A673 (cell line): ENCODE measurements around the gene RCHY1. TPM values are rescaled to one million over a fixed set of nuclear protein-coding genes. Genes with fewer than 3 reads are reported as not detected.

Experiments
- BruUV-seq: library from RNA; stranded (reverse); fragments of 400-500 nt; replicated peaks from 2 replicates; lab custom pipeline; 2021; lab: Mats Ljungman, UMichigan
- CTCF ChIA-PET: fragments of 300-600 bp; sonication (Branson Sonifier 250); formaldehyde crosslinking; loops from one replicate; lab custom pipeline; 2022; ENCODE audit warnings: antibody characterized with exemption; lab: Charles Lee
- POLR2A ChIA-PET: fragments of 300-600 bp; sonication (Branson Sonifier 250); formaldehyde crosslinking; loops from one replicate; lab custom pipeline; 2022; ENCODE audit warnings: antibody characterized with exemption; ENCODE audit not compliant: low non-redundant PET; lab: Charles Lee
- DNase-seq: peaks from one replicate; pipeline ENCODE4 v3.0.0-alpha.2; 2015; ENCODE audit warnings: low spot score
- H3K27ac ChIP-seq: fragments of 200-600 bp; sonication (generic); 2 replicates; pipeline ENCODE4 v1.5.1; 2016; ENCODE audit warnings: mixed run types, low read depth, mild to moderate bottlenecking, mixed read lengths, antibody characterized with exemption, low read length; ENCODE audit not compliant: poor library complexity, severe bottlenecking
- H3K27me3 ChIP-seq: fragments of 200-600 bp; sonication (generic); replicated peaks from 2 replicates; pipeline ENCODE4 v1.6.1; 2017; ENCODE audit warnings: mixed run types, low read depth, mild to moderate bottlenecking, mixed read lengths, antibody characterized with exemption, low read length; ENCODE audit not compliant: insufficient read depth, poor library complexity
- H3K36me3 ChIP-seq: fragments of 200-600 bp; sonication (generic); 2 replicates; pipeline ENCODE4 v1.6.1; 2016; ENCODE audit warnings: mixed run types, mild to moderate bottlenecking, mixed read lengths, antibody characterized with exemption, low read length; ENCODE audit not compliant: insufficient read depth, poor library complexity, severe bottlenecking
- H3K4me1 ChIP-seq: fragments of 200-600 bp; sonication (generic); 2 replicates; pipeline ENCODE4 v1.6.1; 2017; ENCODE audit warnings: mixed run types, mild to moderate bottlenecking, mixed read lengths, antibody characterized with exemption, low read length; ENCODE audit not compliant: insufficient read depth, poor library complexity, severe bottlenecking
- H3K4me3 ChIP-seq: fragments of 200-600 bp; sonication (generic); 2 replicates; pipeline ENCODE4 v1.5.1; 2016; ENCODE audit warnings: low read depth, mixed run types, mild to moderate bottlenecking, mixed read lengths, low read length; ENCODE audit not compliant: poor library complexity, severe bottlenecking
- H3K9me3 ChIP-seq: fragments of 200-600 bp; sonication (generic); 2 replicates; pipeline ENCODE4 v1.6.1; 2016; ENCODE audit warnings: mixed run types, low read depth, mild to moderate bottlenecking, mixed read lengths, antibody characterized with exemption, low read length; ENCODE audit not compliant: poor library complexity, severe bottlenecking
- CTCF ChIP-seq: fragments of 300-800, 200-600 bp; sonication (generic); conservative IDR thresholded peaks from 2 replicates; pipeline ENCODE4 v1.5.1; 2017; ENCODE audit warnings: low read depth, mild to moderate bottlenecking, antibody characterized with exemption, low read length, moderate library complexity, mixed read lengths
- EZH2 ChIP-seq: fragments of 200-600 bp; sonication (generic); IDR thresholded peaks from 2 replicates; pipeline ENCODE4 v1.6.1; 2017; ENCODE audit warnings: borderline replicate concordance, low read depth, mild to moderate bottlenecking, mixed read lengths, antibody characterized with exemption, low read length; ENCODE audit not compliant: poor library complexity, severe bottlenecking
- intact Hi-C: fragments of 100-400 bp; cut with micrococcal nuclease; formaldehyde crosslinking; loops from one replicate; pipeline ENCODE4 v1.10.0; 2022; ENCODE audit not compliant: unreplicated experiment
- total RNA-seq: library from RNA; stranded (reverse); gene quantifications from 2 replicates; pipeline ENCODE4 v1.2.3, GENCODE V29; 2021

RCHY1 gene
- total RNA-seq, 1 experiment from 2014 or later, result 36.0 TPM

- no TSS peak for BruUV-seq
- intact Hi-C loops, result no loop called here
- Histone ChIP-seq H3K9me3 (peaks cover 6% of the 10 kb centered on the region), H3K27ac (no peak overlapping the region), H3K27me3 (no peaks in the 10 kb centered on the region), H3K4me3 (no peak overlapping the region), H3K4me1 (no peaks in the 10 kb centered on the region), H3K36me3 (peaks cover 11% of the 10 kb centered on the region)
- TF ChIP-seq CTCF (no peak), EZH2 (no peak)
- POLR2A ChIA-PET, result no interaction called here
- CTCF ChIA-PET, result no interaction called here
- no peak for DNase-seq
Measured at GRCh38 chr4:75498041-75498440, 16.2 kb downstream of the RCHY1 start.

DNA sequence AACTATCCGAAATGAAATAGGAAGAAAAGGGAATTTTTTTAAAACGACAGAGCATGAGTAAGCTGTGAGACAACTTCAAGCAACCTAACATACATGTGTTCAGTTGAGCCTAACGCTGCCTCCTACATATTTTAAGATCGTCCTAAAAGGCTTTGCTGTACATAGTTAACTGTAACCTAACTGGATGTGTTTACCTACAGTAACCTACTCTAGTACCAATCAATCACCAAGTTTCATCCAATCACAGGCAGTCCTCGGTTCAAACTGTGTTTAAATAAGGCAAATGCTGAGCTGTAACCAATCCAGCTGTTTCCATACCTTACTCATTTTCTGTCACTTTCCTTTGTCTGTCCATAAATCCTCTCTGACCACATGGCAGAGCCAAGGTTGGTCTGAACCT is 17.1 kb downstream of the RCHY1 start:
- BruUV-seq, result no TSS peak
- no peaks in the 10 kb centered on the region for H3K27me3 ChIP-seq
- ChIA-PET POLR2A (no interaction called here), CTCF (no interaction called here)
- no peak for DNase-seq
- H3K4me3 ChIP-seq, result no peak overlapping the region
- H3K36me3 ChIP-seq, result peaks cover 11% of the 10 kb centered on the region
- intact Hi-C loops, result no loop called here
- no peak overlapping the region for H3K27ac ChIP-seq
- H3K9me3 ChIP-seq, result peaks cover 6% of the 10 kb centered on the region
- H3K4me1 ChIP-seq, result no peaks in the 10 kb centered on the region
- TF ChIP-seq EZH2, result no peak
- TF ChIP-seq CTCF, result no peak

GRCh38 chr4:75496406-75496805 is 17.8 kb downstream of the RCHY1 start:
- CTCF ChIA-PET, result no interaction called here
- peaks cover 6% of the 10 kb centered on the region for H3K9me3 ChIP-seq
- no peaks in the 10 kb centered on the region for H3K4me1 ChIP-seq
- no peak overlapping the region for H3K4me3 ChIP-seq
- BruUV-seq, result no TSS peak
- no peak for TF ChIP-seq EZH2
- no peak for TF ChIP-seq CTCF
- no peak overlapping the region for H3K27ac ChIP-seq
- no peak for DNase-seq
- H3K27me3 ChIP-seq, result no peaks in the 10 kb centered on the region
- POLR2A ChIA-PET, result no interaction called here
- intact Hi-C loops, result no loop called here
- peaks cover 11% of the 10 kb centered on the region for H3K36me3 ChIP-seq
